ENCODE data around the gene LIMK2. TPM values are rescaled to one million over a fixed set of nuclear protein-coding genes. Genes with fewer than 3 reads are reported as not detected.
"Not testable (repeated sequence)": the region's sequence is repeated elsewhere in the genome, so short reads cannot be mapped to it uniquely, and the experiment has no call there.

The LIMK2 gene
- total RNA-seq (2014; rRNA removed; shearing (Covaris generic)), result 8.7 TPM in 2 replicates

DNA sequence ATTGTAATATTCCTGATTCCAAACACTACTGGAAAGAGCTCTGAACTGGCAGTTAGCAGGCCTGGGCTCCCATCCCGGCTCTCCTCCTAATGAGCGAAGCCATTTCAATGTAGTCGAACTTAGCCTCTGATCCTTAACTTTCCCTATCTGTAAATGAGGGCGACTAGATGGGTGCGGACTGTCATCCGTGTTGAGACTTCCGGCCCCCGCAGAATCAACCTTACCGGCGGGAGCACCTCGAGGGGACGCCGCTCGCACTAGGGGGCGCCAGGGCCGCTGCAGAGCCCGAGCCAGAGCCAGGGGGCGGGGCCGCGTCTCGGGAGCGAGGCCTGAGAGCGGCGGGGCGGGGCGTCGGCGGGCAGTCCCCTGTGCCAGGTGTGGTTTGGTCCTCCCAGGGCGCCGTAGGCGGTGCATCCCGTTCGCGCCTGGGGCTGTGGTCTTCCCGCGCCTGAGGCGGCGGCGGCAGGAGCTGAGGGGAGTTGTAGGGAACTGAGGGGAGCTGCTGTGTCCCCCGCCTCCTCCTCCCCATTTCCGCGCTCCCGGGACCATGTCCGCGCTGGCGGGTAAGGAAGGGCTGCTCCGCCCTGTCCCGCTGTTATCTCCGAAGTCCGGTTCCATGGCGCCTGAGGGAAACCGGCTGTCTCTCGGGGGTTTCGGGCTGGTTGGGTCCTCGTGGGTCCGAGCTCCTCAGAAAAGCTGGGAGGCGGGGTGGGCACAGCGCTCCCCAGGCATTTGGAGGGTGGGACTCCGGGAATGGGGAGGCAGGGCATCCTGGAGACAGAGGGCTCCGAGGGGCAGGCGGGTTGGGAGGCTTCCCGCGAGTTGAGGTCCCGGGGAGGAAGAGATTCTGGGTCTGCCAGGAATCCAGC, at the start of gene LIMK2:
Gene LIMK2, plus strand, starts transcription at position 437 of the 869 bp plus-strand sequence. Its CDS starts 111 bp downstream, at position 548.
- peak; percentile 77 for DNase-seq (ENCODE audit: low read depth)

GRCh38 chr22:31170971-31171370, 41.1 kb upstream of the LIMK2 start:
- no peak for DNase-seq (ENCODE audit: low read depth)

- not testable (repeated sequence) for DNase-seq (ENCODE audit: low read depth)
Measured at GRCh38 chr22:31171734-31172133, 40.4 kb upstream of the LIMK2 start.

DNA sequence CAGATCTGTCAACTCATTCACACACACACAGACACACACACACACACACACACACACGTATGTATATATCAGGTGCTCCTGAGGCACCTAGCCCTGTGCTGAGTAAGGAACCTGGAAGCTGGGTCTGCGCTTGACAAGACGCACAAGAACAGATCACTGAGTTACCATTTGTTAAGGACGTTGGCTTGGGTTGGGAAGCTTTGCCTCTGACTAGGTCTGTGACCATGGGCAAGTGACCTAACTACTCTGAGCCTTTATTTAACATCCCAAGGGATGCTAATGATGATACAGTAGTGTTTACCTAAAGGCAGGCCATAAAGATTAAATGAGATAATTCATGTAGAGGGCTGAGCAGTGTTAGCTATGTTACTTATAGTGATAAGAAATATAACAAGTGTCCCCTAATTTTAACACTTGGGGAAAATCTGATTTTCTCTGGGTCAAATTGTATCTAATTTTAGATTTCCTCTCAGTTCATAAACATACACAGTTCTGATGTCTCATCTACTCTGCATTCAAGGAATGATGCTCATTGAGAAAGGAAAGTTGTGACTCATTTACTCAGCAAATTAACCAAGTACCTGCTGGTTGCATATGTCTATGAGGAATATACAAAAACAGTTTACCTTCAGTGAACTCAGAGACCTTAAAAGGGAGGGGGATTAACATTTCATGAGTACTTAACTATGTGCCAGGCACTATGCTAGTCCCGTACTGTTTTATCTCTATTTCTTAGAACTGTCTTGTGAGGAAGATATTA, 38.5 kb upstream of the LIMK2 start:
- peak; percentile 52 for DNase-seq (ENCODE audit: low read depth)

GRCh38 chr22:31176923-31177322, 35.2 kb upstream of the LIMK2 start:
- DNase-seq (ENCODE audit: low read depth), result no peak

DNA sequence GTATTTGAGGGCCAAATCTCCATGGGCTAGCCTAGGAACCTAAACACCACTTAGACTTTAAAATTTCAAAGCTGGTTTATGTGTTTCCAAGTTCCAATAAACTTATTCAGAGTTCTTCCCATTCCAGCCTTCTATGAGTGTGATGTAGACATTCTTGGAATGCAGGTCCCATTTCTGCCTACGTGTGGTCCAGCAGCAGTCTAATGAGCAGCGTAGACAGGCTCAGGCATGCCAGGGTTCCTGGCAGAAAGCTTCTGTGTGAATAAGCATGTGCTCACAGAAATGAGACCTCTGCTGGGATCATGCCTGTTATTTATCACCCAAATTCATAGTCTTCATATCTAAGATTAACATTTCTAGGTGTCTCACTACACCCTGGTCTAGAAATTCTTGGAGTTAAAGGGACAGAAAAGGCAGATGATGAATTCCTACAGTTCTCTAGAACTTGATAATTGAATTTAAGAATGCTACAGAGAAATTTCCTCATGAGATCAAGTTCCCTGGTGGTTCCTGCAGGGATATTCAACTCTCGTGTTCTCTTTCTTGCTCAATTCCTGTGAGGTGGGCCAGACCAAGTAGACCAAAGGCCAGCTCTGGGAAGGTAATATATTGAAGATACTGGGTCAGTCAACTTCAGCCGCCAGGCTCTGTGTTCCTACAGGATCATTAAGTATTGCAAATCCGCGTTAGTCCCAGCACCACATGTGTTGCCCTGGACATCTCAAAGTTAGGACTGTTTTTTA, 34.5 kb upstream of the LIMK2 start:
- no peak for DNase-seq (ENCODE audit: low read depth)

GRCh38 chr22:31178859-31179258, 33.2 kb upstream of the LIMK2 start:
- no peak for DNase-seq (ENCODE audit: low read depth)

GRCh38 chr22:31179345-31179744, 32.8 kb upstream of the LIMK2 start:
- peak; percentile 53 for DNase-seq (ENCODE audit: low read depth)

- no peak for DNase-seq (ENCODE audit: low read depth)
Measured at GRCh38 chr22:31184015-31184414, 28.1 kb upstream of the LIMK2 start.

- no peak for DNase-seq (ENCODE audit: low read depth)
Measured at GRCh38 chr22:31185056-31185455, 27.0 kb upstream of the LIMK2 start.

GRCh38 chr22:31187627-31188026, 24.5 kb upstream of the LIMK2 start:
- DNase-seq (ENCODE audit: low read depth), result no peak

GRCh38 chr22:31192513-31192912, 19.6 kb upstream of the LIMK2 start:
- no peak for DNase-seq (ENCODE audit: low read depth)

- DNase-seq (ENCODE audit: low read depth), result no peak
Measured at GRCh38 chr22:31193092-31193491, 19.0 kb upstream of the LIMK2 start.

GRCh38 chr22:31194681-31195080, 17.4 kb upstream of the LIMK2 start:
- not testable (repeated sequence) for DNase-seq (ENCODE audit: low read depth)

- no peak for DNase-seq (ENCODE audit: low read depth)
Measured at GRCh38 chr22:31199187-31199586, 12.9 kb upstream of the LIMK2 start.

DNA sequence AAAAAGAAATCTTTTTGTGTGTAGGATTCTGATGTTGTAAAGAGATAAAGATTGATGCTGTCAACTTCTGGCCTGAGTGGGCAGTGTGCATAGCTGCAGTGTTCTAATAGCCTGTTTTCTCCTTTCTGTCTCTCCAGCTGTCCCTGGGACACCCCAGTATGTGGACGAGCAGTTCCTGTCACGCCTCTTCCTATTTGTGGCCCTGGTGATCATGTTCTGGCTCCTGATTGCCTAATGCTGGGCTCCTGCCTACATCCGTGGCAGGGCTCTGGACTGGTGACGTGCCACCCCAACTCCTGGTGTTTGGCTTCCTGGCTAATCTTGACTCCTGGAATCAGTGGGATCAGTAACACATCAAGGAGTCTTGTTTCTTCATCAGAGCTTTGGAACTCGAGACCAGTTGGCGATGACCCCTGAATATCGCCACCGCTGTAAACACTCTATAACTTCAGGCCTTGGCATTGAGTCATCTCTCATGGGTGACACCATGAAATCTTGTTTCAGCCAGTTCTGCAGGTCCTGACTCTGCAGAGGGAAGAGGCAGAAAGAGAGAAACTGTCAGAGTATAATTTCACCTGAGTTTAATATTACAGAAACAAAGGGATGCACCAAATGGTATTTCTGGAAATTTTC, 7.6 kb upstream of the LIMK2 start:
- DNase-seq (ENCODE audit: low read depth), result not testable (repeated sequence)

DNA sequence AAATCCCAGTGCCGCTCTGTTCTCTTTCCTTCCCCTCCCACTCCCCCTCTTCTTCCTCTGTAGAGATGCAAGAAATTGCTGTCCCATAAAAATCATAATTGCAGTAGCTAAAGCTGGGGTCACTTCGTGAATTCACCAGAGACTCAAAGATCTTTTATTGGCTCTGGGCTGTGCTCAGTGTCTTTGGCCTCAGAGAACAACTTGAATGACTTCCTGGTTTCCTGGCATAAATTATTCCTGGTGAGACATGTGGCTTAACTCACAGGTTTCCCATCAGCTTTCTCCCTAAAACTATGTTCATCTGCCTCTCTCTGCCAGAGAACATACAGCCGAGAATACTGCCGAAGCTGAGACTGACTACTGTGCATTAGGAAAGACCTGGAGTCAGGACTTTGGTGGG, 7.0 kb upstream of the LIMK2 start:
- not testable (repeated sequence) for DNase-seq (ENCODE audit: low read depth)

DNA sequence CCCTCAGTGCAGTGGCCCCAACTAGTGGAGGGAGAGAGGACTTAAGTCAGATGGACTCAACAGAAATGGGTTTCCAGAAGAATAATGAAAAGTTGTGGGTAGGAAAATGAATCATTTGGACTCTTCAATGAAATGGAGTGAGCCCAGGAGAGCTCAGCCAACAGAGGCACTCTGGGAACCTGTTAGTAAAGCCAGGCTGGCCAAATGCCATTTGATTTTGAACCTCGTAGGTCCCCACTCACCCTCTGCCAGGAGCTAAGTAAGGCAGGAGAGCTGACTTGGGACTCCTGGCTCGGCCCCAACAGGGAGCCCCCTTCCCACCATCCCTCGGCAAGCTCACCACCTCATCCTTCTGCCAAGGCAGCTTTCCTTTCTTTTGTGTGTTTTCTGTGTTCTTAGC, 5.6 kb upstream of the LIMK2 start:
- DNase-seq (ENCODE audit: low read depth), result not testable (repeated sequence)

- DNase-seq (ENCODE audit: low read depth), result no peak
Measured at GRCh38 chr22:31206896-31207687, 5.0 kb upstream of the LIMK2 start.

GRCh38 chr22:31210556-31211421, 1.3 kb upstream of the LIMK2 start:
- no peak for DNase-seq (ENCODE audit: low read depth)
